NK-92 (cell line): ENCODE results near the gene AARS2.

Experiments
- DNase-seq: peaks from one replicate; lab custom pipeline; 2025; ENCODE audit not compliant: unreplicated experiment; lab: John Stamatoyannopoulos, UW

The AARS2 gene

DNA sequence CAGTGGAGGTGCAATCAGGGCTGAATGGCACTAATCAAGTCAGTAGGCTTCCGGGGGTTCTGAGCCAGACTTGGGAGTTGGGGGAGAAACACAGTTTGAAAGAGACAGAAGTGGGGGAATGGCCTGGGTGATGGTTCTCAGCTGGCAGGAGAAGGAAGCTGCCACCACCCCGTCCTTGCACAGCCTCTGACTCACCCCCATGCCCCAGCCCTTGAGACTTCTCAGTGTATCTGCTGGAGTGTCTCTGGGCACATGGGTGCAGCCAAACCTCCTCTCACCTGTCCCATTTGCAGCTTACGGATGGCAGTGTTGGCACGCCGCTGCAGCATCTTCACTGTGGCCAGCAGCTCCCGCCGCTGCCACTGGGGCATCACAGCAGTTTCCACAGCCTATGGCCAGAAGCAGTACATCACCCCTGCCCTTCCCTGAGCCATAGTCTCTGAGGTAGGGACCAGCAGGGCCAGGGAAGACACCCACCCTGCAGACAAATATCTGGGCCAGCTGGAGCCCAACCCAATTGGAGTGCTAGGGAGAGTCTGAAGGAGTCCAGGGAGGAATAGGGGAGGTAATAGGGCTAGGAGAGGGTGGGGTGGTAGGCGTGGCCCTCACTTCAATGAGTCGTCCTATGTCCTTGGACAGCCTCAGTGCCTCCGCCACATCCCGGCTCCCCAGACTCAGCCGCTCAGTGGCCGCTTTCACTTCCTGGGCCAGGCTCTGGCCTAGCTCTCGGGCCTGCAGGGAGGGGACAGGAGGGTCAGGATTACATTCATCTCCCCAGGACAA, 11.2 kb downstream of the AARS2 start:
- DNase-seq = no peak

DNA sequence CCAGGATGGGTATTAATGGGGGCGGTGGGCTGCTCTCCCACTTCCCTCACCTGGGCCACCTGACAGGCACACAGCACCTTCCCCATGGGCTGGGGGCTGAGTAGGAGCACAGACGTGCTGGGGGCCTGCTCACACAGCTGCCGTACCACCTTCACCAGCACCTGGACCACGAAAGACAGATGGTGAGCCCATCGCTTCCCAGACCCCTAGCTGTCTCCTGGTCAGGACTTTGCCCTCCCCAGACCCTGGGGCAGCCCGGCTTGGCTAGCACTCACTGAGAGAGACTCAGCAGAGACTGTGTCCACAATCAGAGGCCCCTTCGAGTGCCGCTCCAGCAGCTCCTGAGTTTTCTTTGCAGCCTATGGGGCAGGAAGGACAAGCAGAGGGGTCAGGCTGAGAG, 12.0 kb downstream of the AARS2 start:
- no peak for DNase-seq

DNA sequence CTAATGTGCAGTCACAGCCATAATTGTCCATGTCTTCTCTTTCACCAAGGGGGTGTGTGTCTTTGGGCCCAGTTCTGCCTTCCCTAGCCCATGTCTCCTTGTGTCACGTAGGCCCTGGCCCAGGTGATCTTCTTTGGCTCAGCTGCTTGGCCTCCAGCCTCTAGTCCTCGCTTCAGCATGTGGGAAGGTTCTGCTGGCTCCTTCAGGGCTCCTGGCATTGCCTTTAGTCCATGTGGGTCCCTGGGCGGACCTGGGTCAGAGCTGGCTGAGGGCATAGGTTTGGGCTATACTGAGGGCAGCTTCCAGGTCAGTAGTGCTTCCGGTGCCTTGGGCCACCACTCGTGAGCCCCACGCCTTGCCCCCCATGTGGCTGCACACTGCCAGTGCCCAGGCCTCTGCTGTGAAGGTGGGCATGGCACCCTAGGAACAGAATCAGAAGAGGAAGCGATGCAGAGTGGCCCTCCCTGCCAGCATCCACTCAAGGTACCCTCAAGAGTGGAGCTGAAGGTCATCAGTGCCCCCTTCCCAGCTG, 12.8 kb downstream of the AARS2 start:
- no peak for DNase-seq

DNA sequence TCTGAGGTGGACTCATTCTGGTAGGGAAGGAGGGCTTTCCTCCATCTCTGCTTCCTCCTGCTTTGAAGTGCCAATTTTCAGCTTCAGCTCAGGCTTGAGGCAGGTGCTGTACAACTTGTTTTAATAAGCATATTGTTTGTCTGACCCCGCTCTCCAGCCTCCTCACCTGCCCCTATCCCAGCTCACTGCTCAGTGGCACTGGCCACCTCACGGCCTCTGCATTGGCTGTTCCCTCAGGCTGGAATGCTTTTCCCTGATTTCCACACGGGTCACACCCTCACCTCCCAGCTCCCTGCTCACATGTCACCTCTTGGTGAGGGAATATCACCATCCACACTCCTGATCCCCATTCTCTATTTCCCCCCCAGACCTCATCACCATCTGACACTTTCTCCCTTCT, 14.3 kb downstream of the AARS2 start:
- no peak for DNase-seq

DNA sequence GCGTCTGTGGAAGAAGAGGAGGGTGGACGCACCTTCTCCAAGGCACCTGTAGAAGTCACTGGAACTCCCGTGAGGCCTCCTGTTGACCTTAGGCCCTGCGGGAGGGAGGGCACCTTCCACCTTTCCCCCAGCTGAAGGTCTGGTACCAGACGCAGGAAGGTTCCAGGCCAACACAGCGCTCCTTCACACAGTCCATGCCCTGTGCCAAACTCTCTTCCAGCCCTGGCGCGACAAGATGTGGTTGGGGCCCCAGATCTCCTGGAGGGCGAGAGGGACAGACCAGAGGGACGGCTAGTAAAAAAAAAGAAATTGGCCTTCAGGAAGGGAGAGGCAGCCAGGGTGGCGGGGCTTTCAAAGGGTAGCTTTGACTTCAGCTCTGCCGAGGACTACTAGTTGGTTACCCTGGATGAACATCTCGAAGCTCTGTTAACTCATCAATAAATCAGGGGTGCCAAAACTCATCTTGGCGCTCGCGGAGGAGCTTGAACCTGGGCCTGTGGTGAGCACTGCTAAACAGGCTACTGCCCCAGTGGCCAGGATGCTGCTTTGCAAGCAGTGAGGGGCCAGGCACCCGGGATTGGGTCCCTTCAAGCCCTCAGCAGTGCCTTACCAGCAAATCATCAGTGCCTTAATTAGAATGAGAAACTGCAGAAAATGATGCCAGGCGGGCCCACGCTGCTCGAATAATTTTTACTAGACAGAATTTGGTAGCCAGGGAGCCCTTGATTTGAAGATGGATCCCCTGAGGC, 14.9 kb downstream of the AARS2 start:
- DNase-seq = no peak

DNA sequence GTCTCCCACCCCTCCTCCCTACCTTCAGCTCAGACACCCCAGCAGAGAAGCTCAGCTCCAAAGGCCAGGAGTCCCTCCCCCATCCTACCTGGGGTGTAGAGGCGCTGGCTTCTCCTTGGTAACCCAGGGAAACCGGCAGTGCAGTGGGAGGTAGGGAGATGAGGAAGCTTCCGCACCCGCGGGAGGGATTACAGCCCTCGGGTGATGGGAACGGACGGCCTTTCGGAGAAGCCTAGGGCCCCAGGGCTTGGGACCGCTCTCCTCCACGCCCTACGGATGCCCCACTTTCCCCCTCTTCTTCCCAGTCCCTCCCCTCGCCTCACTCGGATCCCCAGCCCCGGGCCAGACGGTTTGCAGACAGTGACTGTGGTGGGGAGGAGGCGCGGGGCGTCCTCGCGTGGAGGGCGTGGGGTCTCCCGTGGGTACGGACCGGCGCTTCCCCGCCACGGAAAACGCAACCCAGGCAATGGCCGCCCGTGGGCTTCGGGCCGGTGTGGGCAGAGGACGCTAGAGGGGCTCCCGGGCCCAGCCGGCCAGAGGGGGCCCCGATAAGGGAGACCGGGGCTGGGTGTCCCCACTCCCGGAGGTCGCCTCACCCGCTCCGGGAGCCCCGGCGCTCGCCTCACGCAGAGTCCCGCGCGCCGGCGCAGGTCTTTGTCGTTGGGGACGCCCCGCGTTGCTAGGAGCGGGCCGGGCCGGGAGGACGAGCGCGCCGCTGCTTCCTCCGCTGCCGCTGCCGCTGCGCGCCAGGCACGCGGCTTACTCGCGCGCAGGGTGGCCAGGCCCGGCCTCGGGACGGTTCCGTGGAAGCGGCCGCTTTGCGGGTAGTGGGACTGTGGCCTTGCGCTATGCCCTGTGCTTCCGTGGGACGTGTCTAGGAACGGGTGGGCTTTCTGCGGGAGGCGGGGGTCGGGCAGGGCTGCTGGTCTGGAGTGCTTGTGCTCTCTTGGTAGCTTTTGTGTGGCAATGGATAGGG, 15.8 kb downstream of the AARS2 start:
- DNase-seq = no peak

DNA sequence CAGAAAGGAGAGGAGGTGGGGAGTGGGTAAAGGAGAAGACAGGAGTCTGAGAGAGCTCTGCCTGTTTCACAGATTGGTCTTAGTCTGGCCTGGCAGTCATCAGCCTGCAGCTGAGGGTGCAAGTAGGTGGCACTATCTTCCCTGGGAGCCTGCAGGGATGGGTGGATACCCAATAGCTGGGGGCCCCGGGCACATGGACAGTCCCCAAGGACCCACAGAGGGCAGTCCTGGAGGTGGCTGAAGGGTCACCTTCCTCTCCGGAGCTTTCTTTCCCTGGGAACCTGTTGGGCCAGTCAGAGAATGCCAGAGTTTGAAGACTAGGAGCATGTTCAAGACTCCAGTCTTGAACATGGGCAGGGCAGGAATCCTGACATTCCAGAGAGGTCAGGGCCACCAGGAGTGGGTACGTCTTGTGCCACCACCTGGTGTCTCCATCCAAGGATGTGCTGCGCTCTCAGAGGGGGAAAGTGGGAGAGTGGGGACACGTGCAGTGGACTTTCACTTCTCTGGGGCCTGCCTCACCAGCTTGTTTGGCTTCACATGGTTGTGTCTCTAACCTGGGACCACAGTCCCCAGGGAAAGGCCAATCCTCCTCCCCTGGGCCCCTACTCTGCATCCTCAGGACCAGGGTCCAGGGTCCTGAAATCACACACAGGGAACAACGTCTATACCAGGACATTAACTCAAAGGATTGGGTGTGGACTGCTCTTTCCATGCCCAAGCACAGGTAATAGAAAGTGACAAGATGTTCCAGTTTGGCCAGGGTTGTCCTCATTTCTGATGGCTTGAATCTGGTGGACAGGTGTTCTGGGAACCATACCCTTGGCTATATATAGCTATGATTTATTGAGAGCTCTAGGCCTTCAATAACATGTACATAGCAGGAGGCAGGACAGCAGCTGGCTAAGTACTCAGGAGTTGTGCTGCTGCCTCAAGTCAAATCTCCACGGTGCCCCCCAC, 18.0 kb downstream of the AARS2 start:
- no peak for DNase-seq

DNA sequence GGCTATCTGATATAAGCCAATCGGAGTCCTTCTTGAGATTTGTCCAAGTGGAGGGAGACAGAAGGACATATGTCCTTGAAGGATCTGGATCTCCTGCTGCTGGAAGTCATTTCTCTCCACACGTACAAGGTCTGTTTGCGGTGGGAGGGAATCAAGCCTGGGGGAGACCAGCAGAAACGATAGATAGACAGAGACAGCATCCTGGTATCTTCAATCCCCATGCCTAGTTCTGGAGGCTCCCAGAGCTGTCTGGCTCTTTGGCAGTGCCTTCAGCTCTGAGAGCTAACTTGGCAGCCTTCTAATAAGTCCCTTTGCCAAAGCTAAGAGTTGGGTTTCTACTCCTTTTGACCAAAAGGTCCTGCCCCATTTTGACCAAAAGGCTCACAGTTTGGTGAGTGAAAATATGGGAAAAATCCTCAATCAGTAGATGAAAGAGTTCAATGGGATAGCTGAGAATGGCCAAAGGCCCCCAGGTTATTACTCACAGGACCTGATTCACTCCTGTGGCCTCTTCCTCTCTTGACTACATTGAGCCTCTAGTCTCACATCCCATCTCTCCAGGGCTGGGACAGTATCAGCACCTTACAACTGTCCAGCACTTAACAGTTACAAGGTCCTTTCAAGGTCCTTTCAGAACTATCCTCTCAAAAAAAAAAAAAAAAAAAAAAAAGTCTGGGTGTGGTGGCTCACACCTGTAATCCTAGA, 20.3 kb downstream of the AARS2 start:
- no peak for DNase-seq

DNA sequence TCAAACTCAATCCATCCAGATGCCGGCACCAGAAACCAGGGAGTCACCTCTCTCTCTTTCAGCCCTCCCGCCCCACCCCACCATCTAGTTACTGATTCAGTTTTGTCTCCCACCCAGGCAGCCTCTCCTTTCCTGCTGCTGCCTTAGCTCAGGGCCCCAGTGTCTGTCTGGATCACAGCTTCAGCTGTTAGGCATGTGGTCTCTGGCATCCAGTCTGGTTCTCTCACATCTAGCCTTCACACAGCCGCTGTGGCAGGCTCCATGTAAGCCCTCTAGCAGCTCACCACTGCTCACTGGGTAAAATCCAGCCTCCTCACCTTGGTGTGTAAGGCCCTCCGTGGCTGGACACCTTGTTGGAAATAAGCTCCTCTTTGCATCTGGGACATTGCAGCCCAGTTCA, 21.3 kb downstream of the AARS2 start:
- no peak for DNase-seq

DNA sequence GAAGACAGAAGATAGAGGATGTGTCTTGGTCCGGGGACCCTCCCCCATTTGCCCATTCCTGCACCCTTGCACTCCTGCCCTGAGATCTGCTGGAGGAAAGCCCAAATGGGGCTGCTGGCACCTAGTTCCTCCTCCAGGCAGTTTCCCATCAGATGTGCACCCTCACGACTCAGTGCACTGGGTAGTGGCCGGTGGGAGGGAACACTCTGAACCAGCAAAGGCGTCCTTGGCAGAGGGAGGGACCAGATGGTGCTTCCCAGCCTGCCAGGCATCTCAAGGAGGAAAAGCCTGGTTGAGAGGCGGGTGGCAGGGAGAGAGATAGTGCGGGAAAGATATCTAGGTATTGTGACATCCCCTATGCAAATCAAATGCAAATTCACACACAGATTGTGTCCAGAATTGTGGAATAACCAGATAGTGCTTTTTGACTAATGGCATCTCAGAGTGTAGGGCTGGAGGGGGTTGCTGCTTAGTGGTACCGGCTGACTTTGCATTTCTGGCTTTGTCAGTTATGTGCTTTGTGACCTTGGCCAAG, 23.4 kb downstream of the AARS2 start:
- no peak for DNase-seq

DNA sequence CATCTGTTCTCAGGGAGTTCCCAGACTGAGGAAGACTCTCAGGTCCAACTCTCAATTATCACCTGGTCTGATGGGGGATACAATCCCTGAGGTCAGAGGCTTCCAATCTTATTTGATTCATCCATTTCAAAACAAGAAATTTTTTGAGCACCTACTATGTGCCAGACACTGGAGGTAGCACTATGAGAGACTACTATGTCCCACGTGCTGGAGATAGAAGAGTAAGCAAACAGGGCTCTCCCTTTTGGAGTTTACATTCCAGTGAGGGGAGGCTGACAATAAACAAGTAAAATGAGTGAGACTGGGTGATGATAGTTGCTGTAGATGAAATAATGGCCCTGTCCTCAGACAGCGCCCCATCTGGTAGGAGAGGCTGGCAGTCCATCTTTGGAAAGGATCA, 26.4 kb downstream of the AARS2 start:
- DNase-seq = no peak

DNA sequence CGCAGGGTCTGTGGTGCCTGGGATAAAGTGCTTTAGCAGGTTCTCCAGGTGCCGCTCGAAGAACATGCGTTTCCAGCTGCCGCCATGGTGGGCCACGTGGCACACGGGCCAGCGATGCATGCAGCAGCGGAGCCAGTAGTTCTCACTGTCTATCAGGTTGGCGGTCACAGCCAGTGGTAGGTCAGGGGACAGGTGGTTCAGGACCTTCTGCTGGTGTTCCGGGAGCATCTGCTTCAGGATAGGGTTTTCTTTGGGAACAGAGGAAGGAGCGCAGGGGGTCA, 26.9 kb downstream of the AARS2 start:
- no peak for DNase-seq

DNA sequence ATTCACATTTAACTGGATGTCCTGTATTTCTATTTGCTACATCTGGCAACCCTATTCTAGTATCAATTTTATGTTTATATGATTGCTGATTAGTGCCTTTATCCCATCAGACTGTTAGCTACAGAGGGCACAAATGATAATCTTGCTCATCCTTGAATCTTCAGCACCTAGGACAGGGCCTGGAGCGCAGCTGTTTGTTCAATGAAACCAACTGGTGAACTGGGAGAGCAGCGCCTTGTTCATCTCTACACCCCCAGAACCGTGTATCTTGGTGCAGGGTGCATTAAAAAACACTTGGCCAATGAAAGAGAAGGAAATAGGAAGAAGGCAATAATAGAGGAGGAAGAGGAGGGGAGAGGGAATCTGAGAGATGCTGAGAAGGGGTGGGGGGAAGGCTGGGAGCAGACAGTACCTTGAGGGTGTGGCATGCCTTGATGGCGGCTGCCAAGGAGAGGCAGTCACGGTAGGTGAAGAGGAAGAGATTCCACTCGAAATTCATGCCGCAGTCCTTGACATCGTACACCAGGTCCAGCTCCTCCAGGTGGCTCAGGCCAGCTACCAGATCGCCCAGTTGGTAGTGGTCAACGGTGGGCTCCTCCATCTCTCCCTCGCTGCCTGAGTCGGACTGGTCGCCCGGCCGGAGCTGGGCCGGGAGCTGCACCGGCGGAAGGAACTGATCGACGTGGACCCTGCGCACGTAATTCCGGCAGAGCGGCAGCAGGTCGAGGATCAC, 27.4 kb downstream of the AARS2 start:
- no peak for DNase-seq

DNA sequence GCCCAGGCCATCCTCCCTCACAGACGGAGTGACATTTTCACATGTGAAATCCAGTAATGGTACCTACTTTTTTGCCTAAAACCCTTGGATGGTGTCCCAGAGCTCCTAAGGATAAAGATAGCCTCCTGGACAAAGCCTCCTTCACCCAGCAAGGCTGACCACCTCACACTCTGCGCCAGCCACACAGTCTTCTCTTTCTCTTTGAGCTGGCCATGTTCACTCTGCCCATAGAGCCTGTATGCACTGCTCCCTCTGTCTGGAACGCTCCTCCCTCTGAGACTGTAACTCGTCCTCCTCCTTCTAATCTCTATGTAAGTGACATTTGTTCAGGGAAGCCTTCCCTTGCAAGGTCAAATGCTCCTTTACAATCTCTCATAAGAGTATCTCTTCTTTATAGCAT, 28.3 kb downstream of the AARS2 start:
- DNase-seq = no peak

DNA sequence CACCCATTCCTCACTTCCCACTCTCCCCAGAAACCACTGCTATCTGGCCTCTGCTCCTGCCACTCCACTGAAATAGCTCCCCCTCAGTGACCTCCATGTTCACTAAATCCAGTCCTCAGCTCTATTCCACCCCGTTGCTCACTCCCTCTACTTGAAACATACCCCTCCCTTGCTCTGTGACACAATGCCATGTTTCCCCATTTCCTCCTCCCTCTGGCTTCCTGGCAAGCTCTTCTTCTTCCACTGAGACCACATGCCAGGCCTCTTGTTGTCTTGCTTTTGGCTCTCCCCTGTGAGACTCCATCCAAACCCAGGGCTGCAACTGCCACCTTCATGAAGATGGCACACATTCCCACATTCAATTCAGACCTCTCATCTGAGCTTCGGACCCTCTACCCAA, 29.0 kb downstream of the AARS2 start:
- no peak for DNase-seq

DNA sequence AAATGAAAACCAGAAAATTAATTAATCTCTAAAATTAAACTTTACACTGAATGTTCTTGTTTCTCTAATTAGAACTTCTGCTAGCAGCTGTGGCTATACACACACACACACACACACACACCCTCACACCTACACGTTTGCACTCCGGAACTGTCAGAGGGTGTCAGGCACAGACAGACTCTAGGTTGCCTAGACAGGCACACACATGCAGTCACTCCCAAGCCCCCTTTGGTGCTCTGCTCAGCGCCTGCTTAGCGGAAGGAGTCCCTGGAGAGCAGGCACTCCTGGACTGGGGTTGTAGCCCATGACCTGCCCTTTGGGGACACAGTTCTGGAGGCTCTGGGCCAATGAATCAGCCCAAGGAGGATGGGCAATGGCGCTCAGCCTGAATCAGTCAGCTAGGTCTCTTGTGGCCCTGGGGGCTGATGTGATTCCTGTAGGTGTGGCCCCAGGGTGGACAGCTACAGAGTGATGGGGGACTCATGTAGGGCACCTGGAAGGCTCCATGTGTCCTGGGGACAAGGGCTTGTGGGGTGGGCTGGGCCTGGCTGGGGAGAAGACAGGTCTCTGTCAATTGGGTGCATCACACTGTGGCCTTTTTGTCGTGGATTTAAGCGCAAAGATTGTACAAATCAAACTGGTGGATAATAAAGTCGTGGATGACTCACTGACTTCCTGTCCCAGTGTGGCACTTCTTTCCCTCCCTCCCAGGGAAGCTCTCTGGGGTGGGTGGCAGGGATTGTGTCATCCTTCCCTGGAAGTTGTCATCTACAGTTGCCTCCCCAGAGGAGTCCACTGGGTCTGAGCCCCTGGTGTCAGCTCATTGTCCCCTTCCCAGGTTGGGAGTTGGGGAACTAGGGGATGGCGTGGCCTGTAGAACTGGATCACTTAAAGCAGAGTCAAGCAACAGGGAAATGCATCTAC, 34.1 kb downstream of the AARS2 start:
- DNase-seq = no peak

DNA sequence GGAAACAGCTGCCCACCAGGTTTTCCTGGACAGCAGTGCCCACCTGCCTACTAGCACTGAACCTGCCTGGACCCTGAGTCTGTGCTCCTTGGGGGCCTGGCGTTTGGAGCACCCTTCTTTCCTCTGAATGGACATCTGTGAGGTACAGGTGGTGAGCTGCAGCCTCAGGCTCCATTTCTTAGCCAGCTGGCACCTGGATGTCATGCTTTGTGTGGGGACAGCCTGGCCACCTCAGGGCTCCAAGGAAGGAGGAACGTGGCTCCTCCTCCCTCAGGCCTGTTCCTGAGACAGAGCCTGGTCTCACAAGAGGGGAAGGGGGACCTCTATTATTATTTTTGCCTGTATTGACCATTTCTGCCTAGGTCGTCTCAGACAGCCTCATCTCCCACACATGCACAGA, 34.8 kb downstream of the AARS2 start:
- no peak for DNase-seq

DNA sequence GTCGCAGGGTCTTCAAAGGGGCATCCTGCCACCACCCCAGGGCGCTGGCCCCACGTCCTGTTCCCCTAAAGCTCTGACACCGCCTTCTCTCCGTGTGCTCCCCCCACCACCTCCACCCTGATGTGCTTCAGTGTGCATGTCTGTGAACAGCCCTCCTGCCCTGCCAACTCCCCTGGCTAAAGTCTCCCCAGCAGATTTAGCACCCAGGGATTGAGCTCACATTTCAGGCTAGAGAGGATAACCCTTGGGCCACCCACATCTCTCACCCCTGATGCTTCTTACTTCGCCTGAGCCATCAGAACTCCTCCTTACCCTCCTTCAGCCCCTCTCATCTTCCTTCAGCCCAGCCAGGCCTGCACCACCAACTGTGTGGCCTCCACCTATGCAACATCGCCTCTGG, 35.4 kb downstream of the AARS2 start:
- DNase-seq = no peak
